ENCODE results near the gene FOXN3.

Gene FOXN3

GRCh38 chr14:89435892-89436656, 19.0 kb upstream of the FOXN3 start:
- TF ChIP-seq ELF4 (IDR thresholded peaks at IDR 0.05) (no peak), NFRKB (IDR thresholded peaks at IDR 0.05) (no peak), BHLHE40 (IDR thresholded peaks at IDR 0.05; ENCODE audit: borderline replicate concordance) (no peak), FOXK2 (IDR thresholded peaks at IDR 0.05) (no peak), CTBP1 (IDR thresholded peaks at IDR 0.05; ENCODE audit: borderline replicate concordance) (no peak), PKNOX1 (IDR thresholded peaks at IDR 0.05) (no peak), ZNF384 (IDR thresholded peaks at IDR 0.05) (no peak), FOXA1 (IDR thresholded peaks at IDR 0.05) (no peak), HDGF (IDR thresholded peaks at IDR 0.05; ENCODE audit: borderline replicate concordance) (no peak), SUZ12 (IDR thresholded peaks at IDR 0.05) (no peak)
- ChIA-PET POLR2A (no interaction called here), CTCF (no interaction called here)

GRCh38 chr14:89435492-89435891, 18.5 kb upstream of the FOXN3 start:
- POLR2A ChIA-PET = no interaction called here
- no peak for DNase-seq (ENCODE audit: extremely low spot score)
- CTCF ChIA-PET = no interaction called here
- TF ChIP-seq ZNF384 (IDR thresholded peaks at IDR 0.05) (no peak), SUZ12 (IDR thresholded peaks at IDR 0.05) (no peak), ARNT (IDR thresholded peaks at IDR 0.05) (no peak)

More at GRCh38 chr14:89435892-89436656, 19.0 kb upstream of the FOXN3 start:
- no peak for DNase-seq (ENCODE audit: extremely low spot score)

- TF ChIP-seq SP1 (IDR thresholded peaks at IDR 0.05) (no peak), ARNT (IDR thresholded peaks at IDR 0.05) (no peak)
- ChIA-PET CTCF (no interaction called here), POLR2A (no interaction called here)
- no peak for DNase-seq (ENCODE audit: extremely low spot score)
Measured at GRCh38 chr14:89432226-89432625, 15.2 kb upstream of the FOXN3 start.

- ChIA-PET CTCF (interaction anchor here (0.6 kb wide), 2 partner anchors 31 to 56 kb away, joined by 3 to 6 read pairs; no protein-coding TSS in a partner anchor), POLR2A (no interaction called here)
- no peak for TF ChIP-seq FOXK2 (IDR thresholded peaks at IDR 0.05)
- no peak for TF ChIP-seq CTBP1 (IDR thresholded peaks at IDR 0.05; ENCODE audit: borderline replicate concordance)
- TF ChIP-seq BHLHE40 (IDR thresholded peaks at IDR 0.05; ENCODE audit: borderline replicate concordance) = no peak
- TF ChIP-seq NFRKB (IDR thresholded peaks at IDR 0.05) = no peak
- TF ChIP-seq TARDBP (IDR thresholded peaks at IDR 0.05) = no peak
- TF ChIP-seq LEF1 (IDR thresholded peaks at IDR 0.05; ENCODE audit: borderline replicate concordance) = no peak
- TF ChIP-seq L3MBTL2 (conservative IDR thresholded peaks at IDR 0.05) = no peak
- no peak for TF ChIP-seq ARNT (IDR thresholded peaks at IDR 0.05)
- TF ChIP-seq ELF4 (IDR thresholded peaks at IDR 0.05) = no peak
- TF ChIP-seq FOXM1 (IDR thresholded peaks at IDR 0.05; ENCODE audit: borderline replicate concordance) = no peak
- TF ChIP-seq SP1 (IDR thresholded peaks at IDR 0.05) = no peak
- no peak for DNase-seq (ENCODE audit: extremely low spot score)
Measured at GRCh38 chr14:89430391-89431236, 13.6 kb upstream of the FOXN3 start.

- ChIA-PET POLR2A (no interaction called here), CTCF (interaction anchor here (0.6 kb wide), 2 partner anchors 55 to 298 kb away, joined by 3 read pairs; no protein-coding TSS in a partner anchor)
- no peak for DNase-seq (ENCODE audit: extremely low spot score)
- TF ChIP-seq TARDBP (IDR thresholded peaks at IDR 0.05) = no peak
- no peak for TF ChIP-seq ARNT (IDR thresholded peaks at IDR 0.05)
- TF ChIP-seq SP1 (IDR thresholded peaks at IDR 0.05) = no peak
- TF ChIP-seq CTBP1 (IDR thresholded peaks at IDR 0.05; ENCODE audit: borderline replicate concordance) = no peak
- TF ChIP-seq NFRKB (IDR thresholded peaks at IDR 0.05) = no peak
- no peak for TF ChIP-seq LEF1 (IDR thresholded peaks at IDR 0.05; ENCODE audit: borderline replicate concordance)
- TF ChIP-seq ELF4 (IDR thresholded peaks at IDR 0.05) = no peak
- no peak for TF ChIP-seq FOXK2 (IDR thresholded peaks at IDR 0.05)
- no peak for TF ChIP-seq ZNF384 (IDR thresholded peaks at IDR 0.05)
- TF ChIP-seq PKNOX1 (IDR thresholded peaks at IDR 0.05) = no peak
- no peak for TF ChIP-seq HDGF (IDR thresholded peaks at IDR 0.05; ENCODE audit: borderline replicate concordance)
- TF ChIP-seq BHLHE40 (IDR thresholded peaks at IDR 0.05; ENCODE audit: borderline replicate concordance) = no peak
- no peak for TF ChIP-seq FOXA1 (IDR thresholded peaks at IDR 0.05)
Measured at GRCh38 chr14:89429199-89430181, 12.5 kb upstream of the FOXN3 start.

GRCh38 chr14:89428546-89429198, 11.6 kb upstream of the FOXN3 start:
- POLR2A ChIA-PET = no interaction called here
- CTCF ChIA-PET = no interaction called here
- DNase-seq (ENCODE audit: extremely low spot score) = no peak
- TF ChIP-seq ARNT (IDR thresholded peaks at IDR 0.05) = no peak
- TF ChIP-seq NFRKB (IDR thresholded peaks at IDR 0.05) = no peak
